ENCODE results near the gene FAM107B.

DNA sequence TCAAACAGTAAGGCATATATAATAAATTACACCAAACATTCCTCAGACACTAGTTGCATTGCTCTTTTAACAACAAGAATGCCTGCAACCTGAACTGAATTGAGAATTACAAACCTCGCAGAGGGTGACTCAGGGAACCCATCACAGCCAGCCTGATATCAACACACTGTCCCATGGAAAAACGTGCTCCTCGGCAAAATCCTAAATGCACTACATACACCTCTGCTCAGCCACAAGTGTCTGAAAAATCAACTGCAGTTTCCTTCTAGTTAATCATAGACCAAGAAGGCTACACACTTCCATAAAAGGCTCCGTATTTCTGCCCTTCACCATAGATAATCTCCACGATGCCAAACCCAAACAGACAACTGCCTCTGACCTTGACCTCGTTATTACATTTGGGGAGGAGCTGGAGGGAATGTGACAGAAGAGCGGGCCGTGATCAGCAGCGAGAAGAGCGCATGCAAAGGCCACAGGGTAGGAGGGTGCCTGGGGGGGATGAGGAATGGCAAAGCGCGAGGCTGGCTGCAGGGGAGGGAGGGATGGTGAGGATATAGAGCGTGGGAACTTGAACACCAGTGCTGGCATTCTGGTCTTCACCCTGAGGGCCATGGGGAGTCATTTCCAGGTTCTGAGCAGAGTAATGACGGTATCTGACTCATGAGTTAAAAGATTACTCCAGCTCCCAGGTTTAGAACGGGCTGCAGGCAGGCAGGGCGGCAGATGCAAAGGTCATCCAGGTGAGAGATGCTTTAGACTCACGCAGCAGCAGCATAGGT lies 242.0 kb downstream of the FAM107B start:
- TF ChIP-seq POLR2AphosphoS5 (IDR thresholded peaks at IDR 0.05) (no peak), EP300 (IDR thresholded peaks at IDR 0.05) (no peak), POLR2A (IDR thresholded peaks at IDR 0.05) (no peak)
- TF ChIP-seq, protein P1, sequence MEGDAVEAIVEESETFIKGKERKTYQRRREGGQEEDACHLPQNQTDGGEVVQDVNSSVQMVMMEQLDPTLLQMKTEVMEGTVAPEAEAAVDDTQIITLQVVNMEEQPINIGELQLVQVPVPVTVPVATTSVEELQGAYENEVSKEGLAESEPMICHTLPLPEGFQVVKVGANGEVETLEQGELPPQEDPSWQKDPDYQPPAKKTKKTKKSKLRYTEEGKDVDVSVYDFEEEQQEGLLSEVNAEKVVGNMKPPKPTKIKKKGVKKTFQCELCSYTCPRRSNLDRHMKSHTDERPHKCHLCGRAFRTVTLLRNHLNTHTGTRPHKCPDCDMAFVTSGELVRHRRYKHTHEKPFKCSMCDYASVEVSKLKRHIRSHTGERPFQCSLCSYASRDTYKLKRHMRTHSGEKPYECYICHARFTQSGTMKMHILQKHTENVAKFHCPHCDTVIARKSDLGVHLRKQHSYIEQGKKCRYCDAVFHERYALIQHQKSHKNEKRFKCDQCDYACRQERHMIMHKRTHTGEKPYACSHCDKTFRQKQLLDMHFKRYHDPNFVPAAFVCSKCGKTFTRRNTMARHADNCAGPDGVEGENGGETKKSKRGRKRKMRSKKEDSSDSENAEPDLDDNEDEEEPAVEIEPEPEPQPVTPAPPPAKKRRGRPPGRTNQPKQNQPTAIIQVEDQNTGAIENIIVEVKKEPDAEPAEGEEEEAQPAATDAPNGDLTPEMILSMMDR (IDR thresholded peaks at IDR 0.05) = no peak

Measured in gastroesophageal sphincter (tissue), 3 donors.